HG03045 (cell line): ENCODE data around the gene MYLK2.

ENCODE experiments used
- ATAC-seq: cut with Tn5 transposase; IDR thresholded peaks from one replicate; pipeline ENCODE4 v1.9.1; 2021; ENCODE audit warnings: mild to moderate bottlenecking, moderate library complexity; ENCODE audit not compliant: unreplicated experiment

The MYLK2 gene

DNA sequence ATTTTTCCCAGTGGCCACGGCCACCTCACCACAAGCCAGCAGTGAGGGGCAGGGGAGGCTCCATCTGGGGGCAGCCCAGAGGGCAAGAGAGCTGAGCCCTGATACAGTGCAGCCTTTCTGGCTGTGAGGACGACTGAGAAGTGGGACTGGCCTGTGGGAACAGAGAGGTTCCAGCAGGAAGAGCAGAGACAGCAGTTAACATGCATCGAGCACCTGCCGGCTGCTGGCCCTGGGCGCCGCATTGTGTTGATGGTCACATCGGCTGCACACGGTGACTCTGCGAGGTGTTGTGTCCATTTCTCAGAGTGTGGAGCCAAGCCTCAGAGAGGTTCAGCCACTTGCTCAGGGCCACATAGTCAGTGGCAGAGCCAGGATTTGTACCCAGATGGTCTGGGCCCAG lies 16.4 kb downstream of the MYLK2 start:
- no peak for ATAC-seq

DNA sequence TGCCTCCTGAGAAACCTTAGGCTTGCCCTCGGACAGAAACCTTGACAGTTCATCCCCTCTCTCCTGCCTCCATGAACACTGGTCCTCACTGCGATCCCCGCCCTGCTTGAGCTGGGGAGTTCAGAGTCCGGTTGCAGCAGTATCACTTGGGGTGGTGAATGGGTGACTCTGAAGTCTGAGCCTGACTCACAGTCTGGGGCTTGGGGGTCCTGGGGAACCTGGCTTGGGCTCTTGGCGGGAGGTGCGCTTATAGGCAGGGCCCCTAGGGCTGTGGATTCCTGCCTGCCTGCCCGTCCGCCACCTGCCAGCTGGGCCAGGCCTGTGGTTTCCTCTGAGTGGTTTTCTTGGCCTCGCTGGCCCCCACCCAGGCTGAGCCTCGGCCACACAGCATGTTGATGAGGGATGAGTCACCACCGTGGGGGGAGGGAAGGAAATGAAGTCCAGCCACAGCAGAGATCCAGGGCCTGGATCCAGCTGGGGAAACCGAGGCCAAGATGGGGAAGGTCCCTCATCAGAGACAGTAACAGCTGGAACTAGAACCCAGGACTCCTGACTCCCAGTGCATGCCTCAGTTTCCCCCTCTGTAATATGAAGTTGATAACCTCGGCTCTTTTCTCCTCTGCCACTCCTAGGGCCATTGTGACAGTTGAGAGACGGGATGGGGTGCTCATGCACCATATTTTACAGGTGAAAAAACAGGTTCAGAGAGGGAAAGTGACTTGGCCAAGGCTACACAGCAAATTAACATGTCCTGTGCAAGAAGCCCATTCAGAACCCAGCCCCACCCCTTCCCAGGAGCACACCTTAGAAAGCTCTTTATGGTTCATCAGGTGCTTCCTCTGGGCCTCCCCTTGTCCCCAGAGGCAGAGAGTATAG lies 17.1 kb downstream of the MYLK2 start:
- ATAC-seq: peak; percentile 62

DNA sequence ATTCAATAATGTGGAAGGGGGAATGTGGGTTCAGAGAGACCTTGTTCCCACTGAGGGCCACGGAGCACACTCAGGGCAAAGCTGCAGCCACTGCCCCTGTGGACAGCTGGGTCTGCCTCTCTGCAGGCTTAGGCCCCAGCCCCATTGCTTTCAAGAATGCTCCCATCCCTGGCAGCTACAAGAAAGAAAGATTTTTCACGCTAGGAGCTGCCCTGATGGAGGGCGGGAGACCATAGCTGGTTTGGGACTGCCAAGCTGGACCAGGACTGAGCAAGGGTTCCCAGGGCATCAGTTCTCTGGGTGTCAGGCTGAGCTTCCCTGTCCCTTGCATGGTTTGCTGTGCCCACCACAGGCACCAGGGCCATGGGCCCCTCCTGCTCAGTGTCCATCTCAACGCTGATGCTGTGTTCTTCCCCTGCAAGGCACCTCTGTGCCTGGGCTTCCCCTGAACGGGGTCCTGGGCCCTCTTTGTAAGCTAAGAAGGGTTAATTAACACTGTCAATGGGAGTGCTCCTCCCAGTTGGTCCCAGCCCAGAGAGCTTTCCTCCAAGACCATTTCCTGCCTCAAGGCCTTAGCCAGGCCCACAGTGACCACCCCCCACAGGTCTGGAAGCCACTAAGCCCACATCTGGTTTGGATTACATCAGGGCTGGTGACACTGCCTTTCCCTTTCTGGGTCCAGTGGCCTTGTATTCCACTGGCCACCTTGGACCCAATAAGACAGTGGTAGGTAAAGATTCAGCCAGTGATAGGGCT lies 17.9 kb downstream of the MYLK2 start:
- ATAC-seq: no peak

DNA sequence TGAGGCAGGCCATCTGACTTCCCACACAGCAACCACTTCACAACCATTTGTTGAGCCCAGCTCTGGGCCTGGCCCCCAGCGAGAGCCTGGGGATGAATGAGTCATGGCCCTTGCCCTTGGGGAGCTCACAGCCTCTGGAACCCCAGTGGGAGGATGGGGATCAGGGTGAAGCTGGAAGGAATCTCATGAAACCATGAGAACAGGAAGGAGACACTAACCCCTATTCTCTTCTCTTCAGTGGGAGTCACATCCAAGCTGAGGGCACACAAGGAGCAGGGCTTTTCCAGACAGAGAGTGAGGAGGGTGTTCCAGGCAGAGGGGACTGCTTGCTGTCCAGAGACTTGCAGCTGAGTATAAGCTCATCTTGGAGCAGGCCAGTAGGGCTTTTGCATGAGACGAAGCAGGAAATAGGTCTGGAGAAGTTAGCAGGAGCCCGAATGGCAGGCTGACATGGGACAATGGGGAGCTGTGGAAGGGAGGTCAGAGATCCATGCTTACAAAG lies 18.8 kb downstream of the MYLK2 start:
- ATAC-seq: no peak

DNA sequence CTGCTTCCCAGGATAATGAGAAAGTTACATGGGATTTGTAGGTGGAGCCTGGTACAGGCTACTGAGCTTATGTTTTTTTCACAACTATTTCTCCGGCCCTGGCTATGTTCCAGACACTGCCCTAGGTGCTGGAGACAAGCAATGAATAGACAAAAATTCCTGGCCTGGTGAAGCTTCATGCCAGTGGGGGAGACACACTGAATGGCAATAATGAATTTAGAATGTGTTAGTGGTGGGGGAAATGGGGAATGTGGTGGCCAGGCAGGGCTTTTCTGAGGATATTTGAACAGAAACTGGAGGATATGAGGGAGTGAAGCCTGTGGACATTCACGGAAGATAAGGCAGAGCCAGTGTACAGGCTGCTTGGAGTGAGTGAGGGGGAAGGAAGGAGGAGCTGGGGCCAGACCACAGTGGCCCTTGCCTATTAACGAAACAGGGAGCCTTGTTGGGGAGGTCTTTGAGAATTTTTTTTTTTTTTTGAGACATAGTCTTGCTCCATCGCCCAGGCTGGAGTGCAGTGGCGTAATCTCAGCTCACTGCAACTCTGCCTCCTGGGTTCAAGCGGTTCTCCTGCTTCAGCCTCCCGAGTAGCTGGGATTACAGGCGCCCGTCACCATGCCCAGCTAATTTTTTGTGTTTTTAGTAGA lies 19.6 kb downstream of the MYLK2 start:
- ATAC-seq: no peak

DNA sequence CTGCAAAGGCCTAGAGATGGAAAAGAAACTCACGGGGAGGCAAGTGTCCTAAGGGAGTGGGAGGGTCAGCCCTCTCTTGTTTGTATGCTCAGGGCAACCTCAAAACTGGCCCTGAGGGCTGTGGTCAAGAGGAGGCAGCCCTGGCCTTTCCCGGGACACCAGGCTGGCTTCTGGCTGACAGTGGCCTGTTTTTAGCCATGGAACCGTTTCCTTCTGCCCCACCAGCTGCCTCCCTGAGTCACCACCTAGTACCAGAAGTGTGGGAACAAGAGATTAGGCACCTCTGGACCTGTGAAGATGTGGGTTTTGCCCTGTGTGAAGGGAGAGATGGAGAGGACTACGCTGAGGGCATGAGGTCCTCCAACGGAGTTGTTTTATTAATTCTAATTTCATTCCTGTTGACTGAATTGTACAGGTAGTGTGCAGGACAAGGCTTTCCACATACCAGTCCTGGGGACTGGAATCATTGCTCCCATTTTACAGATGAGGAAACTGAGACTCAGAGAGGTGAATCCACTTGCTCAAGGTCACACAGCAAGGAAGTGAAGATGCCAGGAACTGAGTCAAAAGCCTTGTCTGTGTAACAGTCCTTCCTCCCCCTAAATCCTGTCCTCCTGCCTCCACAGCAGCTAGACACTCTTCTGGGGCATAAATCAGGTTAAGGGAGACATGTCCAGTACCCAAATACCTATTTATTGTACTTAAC lies 20.8 kb downstream of the MYLK2 start:
- ATAC-seq: no peak

DNA sequence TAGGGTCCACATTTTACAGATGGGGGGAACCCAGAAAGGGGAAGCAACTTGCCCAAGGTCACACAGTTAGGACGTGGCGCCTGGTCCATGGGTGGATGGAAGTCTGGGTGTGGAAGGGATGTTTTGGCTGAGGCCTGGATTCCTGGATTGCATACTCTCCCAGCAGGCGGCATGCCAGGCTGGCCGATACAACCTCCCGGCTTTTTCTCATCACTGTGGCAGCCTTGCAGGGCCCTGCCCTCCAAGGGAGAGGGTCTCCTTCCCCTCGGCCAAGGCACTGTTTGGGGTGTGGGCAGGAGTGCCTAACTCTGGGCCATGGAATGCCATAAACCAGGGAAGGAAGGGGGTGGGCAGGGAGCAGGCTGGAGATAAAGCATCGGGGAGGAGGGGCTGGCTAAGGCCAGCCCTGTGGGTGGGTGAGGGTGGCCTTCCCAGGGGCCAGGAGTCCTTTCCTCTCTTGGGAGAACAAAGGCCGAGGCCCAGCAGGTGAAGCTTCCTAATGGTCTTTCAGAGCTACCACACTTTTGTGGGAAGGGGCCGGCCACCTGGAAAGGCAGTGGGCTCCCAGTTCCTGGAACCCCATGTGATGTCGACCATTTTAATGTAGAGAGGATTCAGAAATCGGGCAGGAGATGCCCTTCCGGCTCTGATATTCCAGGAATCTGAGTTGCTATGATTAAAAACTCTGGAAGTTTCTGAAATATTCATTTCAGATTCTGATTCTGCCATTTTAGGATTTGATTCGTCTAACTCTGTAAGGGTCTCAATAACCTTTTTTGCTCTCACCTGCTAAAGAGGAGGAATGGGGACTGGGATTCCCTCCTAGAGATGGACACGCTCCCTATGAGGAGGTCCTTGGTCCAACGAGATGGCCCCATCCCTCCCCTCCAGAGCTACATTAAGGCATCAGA lies 22.0 kb downstream of the MYLK2 start:
- no peak for ATAC-seq

DNA sequence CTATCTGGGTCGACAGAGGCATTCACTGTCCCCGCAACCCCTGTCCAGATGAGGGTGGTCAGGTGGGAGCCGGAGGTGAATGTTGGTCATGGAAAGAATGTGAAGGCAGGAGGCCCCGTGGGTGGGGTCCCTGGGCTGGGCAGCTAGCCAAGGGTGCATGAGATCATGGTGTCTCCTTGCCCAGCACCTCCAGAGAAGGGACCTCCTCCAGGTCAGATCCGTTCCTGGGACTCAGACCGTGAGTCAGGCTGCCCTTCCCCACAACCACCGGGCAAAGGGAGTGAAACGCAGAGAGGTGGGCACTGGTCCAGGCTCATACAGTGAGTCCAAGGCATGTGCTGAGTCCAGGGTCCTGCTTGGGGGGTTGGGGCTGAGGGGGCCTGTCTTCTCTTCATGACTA lies 22.8 kb downstream of the MYLK2 start:
- ATAC-seq: no peak

DNA sequence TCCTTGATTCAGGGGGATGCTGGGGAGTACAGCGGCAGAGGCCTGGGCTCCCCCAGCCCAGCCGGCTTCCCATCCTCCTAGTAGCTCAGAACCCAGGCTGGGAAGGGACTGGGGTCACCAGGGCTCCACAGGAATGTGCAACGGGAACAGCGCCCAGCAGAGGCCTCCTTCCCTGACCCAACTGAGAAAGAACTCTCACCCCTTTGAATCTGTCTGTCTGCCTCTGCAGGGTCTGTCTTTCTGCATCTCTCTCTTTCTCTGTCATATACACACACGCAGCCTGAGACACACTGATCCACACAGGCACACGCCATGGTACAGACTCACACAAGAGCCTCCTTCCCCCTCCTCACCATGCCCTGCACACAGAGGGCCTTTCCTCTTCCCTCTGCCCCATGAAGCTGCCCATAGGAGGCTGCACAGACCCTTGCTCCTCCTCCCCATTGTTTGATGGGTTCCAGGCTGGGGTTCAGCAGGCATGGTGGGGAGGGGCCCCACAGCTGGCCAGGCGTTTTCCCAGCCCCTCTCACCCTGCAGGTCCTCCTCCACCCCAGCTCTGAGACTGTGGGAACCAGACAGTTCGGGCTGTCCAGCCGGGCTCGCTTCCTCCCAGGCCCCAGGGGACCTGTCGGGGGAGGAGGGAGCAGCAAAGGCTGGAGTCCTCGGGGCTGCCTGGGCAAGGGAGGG lies 23.5 kb downstream of the MYLK2 start:
- ATAC-seq: no peak

DNA sequence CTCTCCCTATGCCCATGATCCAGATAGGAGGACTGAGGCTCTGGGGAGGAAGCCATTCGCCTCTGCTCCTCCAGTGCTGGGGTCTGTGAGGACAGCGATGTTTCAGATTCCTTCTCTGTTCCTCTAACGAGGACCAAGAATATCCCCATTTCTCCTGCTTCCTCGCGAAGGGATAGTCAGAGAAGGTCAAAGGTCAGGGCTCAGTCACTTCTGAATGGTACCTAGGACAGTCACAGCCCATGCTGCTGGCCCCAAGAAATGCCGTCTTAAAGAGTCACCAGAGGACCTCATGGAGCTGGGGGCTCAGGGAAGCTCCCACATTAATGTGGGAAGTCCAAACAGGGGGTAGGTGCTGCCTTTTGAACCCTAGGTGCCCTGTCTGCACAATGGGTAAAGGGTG lies 24.1 kb downstream of the MYLK2 start:
- ATAC-seq: no peak

DNA sequence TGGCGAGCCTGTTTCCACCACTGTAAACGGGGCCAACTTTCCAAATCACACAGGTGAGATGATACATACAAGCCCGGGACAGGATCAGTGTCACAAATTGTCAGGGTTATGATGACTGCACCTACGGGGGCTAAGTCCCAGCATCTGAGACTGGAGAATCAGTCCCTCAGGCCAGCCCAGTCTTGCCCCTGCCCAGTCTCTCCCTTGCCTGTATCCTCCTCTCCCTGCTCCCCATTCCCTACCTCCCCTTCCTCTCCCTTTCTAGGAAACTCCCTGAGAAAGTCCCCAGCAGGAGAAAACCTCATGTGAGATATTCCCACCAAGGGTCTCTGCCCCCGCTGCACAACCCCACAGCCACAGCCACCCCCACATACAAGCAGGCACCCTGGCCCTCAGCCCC lies 24.7 kb downstream of the MYLK2 start:
- no peak for ATAC-seq

DNA sequence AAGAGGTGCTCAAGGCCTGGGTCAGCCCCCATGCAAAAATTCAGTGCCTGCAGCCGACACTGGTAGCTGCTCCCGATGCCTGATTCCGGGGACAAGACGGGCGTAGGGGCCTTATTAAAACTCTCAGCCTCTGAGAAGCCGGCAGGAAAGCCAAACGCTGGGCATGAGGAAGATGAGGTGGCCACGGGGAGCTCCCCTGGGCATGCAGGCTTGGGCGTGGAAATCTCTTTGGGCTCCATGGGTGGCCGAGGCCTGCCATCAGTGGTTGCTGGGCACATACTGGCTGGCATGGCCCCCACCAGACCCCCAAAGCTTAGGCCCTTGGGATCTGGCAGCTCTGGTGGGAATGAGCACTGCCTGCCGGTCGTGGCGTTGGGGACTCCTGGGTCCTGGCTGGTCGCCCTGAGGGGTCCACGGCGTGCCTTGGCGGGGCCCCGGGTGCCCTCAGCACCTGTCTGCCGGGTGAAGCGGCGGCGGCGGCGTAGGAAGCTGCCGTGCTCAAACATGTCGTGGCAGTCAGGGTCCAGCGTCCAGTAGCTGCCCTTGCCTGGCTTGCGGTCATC lies 25.7 kb downstream of the MYLK2 start:
- no peak for ATAC-seq

DNA sequence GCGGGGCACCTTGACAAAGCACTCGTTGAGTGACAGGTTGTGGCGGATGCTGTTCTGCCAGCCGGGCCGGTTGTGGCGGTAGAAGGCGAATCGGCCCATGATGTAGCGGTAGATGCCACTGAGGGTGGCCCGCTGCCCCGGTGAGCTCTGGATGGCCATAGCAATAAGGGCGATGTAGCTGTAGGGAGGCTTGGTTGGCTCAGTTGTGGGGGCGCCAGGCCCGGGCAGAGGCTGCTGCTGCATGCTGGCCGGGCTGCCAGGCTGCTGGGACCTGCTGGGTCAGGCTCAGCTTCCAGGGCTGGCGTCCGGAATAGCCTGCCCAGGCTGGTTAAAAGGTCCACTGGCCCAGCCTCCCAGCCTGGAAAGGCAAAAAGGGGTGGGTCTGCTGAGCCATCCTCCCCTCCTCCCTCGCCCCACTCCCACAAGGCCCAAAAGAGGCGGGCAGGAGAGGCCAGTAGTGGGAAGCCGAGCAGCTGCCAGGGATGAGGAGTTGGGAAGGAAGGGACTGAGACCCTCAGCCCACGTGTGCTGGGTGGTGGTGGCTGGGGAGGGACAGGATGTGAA lies 26.2 kb downstream of the MYLK2 start, which contains the start of gene FOXS1:
Gene FOXS1, minus strand, starts transcription at position 305 of the 564 bp plus-strand sequence. Its CDS starts 62 bp downstream, at position 243.
- no peak for ATAC-seq

DNA sequence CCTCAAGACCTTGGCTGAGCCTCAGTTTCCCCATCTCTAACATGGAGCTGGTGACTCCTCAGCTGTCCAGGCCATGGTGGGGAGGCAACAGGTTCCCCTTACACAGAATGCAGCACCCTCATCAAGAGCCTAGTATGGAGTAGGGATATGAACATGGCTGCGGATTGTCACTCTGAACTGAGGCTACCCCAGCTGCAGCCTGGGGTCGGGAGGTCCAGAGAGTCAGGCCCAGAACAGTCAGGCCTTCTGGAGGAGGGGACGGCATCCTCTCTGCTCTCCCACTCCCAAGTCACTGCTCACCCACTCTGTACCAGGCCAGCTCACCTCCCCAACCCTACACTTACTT lies 27.6 kb downstream of the MYLK2 start:
- no peak for ATAC-seq

DNA sequence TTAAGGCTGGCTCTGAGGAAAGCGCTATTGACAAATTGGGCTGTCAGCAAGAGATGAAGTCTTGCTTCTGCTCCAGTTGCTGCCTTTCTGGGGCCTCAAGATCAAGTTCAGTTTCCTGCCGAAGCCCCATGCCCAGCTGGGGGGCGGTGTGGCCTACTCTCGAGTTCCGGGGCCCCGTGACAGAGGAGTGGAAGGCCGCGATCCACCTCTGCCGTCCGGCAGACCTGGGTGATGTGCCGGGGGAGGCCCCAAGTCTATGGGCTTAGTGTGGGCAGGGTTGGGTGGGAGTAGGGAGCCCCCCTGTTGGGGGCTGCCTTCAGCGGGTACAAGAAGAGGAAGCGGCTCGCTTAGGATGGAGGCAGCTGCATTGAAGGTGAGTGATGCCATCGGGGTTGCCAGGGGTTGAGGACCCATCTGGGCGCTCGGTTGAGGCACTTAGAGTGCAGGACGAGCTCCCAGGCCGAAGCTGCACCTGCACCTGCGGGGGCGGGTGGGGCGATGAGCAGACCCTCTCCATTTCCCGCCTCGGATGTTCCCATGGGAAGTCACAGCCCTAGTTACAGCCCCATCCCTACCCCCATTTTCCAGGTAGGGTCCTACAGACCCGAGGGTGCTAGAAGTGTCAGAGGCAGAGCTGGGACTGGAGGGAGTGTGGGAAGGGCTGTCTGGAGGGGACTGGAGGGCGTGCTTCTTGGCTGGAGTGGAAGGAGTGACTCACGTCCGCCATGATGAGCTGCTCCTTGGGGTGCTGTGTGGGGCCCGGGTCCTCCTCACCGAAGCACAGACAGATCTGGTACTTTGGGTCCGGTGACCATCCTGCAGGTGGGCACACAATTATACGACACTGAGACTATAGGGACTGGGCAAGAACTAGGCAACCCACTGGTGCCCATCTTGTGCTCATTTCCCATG lies 29.2 kb downstream of the MYLK2 start:
- no peak for ATAC-seq

DNA sequence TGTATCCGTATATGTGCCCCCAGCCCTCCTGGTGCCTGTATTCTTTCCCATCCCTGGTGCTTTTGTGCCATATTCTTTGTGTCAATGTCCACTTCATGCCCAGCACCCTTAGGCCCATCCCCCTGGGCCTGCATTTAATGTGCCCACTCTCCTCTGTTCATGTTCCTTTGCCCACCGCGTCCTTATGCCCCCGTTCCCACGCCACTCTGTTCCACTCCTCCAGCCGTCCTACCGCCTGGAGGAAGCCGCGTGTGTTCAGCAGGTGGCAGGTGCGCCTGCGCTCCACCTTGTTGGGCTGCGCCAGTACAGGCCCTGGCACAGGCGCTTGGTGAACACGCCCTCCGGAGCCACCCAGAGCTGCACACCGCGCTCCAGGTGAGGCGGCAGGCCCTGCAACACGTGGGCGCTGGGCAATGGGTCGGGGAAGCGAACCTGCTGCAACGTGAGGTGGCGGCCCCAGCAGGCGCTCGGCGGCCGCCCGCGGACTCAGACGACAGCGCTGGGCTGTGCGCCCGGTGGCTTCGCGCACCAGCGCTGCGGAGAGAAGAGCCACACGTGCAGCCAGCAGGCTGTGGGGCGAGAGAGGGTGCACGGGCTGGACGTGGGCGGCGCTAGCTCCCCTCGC lies 30.3 kb downstream of the MYLK2 start:
- ATAC-seq: no peak
